ENCODE results near the gene CYP27C1. TPM values are rescaled to one million over a fixed set of nuclear protein-coding genes. Genes with fewer than 3 reads are reported as not detected.

Gene CYP27C1
- total and polyA plus RNA-seq, 12 donors, result 0.11 to 0.97 (median 0.22) TPM; not detected in 3

DNA sequence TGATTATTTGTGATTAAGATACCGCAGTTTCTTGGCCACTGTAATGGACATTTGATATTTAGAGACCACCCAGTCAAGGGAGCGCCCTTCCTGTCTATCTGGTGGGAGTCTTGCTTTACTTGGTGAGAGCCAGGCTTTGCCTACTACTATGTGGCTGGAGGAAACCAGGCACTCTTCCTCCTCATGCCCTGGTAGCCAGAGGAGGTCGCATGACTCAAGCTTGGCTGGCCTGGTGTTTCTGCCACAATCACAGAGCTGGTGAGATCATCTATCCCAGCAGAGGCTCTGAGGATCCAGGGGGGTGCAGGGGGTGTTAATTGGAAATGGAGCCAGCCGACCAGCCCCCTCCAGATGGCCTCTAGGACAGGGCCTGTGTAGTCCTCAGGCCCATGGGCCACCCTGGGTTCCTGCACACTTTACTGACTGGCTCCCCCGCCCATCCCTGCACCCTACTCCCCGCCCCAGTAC is 66.4 kb downstream of the CYP27C1 start:
- H3K36me3 ChIP-seq (replicated peaks in 1 of 2), result no peaks in the 10 kb centered on the region
- no peak overlapping the region for H3K4me3 ChIP-seq
- H3K4me1 ChIP-seq (replicated peaks in 1 of 2), result peaks cover 11 to 18% of the 10 kb centered on the region in 2 donors
- H3K27ac ChIP-seq, result peak overlapping the region in 1 of 5 donors; percentile 67
- peak in 6 of 7 donors; percentile 67 to 77 (median 71) for DNase-seq
- TF ChIP-seq POLR2A (IDR thresholded peaks at IDR 0.05), result no peak
- TF ChIP-seq, protein P1, sequence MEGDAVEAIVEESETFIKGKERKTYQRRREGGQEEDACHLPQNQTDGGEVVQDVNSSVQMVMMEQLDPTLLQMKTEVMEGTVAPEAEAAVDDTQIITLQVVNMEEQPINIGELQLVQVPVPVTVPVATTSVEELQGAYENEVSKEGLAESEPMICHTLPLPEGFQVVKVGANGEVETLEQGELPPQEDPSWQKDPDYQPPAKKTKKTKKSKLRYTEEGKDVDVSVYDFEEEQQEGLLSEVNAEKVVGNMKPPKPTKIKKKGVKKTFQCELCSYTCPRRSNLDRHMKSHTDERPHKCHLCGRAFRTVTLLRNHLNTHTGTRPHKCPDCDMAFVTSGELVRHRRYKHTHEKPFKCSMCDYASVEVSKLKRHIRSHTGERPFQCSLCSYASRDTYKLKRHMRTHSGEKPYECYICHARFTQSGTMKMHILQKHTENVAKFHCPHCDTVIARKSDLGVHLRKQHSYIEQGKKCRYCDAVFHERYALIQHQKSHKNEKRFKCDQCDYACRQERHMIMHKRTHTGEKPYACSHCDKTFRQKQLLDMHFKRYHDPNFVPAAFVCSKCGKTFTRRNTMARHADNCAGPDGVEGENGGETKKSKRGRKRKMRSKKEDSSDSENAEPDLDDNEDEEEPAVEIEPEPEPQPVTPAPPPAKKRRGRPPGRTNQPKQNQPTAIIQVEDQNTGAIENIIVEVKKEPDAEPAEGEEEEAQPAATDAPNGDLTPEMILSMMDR (IDR thresholded peaks at IDR 0.05), result no peak
- no peaks in the 10 kb centered on the region for H3K9me3 ChIP-seq (replicated peaks in 1 of 3)
- H3K27me3 ChIP-seq, result no peaks in the 10 kb centered on the region
- 64 to 89% (median 86%) methylated on average over 4 to 6 of the region's 6 CpGs for WGBS, 4 donors
- intact Hi-C loops (cut with DNase I), result no loop called here

DNA sequence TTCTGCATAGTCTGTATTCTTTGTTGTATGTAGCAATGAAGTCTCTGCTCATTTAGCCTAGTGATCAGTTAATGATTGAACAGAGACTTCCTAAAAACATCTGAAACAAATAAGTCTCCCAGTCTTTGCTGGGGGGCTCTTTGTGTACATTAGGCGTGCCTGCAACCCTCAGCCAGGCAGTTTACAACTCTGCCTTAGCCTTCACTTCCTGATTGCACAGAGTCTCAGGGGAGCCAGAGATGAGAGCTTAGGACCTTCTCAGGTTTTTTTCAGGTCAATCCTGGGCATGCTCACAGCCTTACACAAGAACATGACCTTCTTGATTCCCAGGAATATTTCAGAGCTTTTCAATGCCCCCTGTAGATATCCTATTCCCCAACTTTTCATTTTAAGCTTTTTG is 69.1 kb downstream of the CYP27C1 start:
- no peak for DNase-seq
- no peak overlapping the region for H3K4me3 ChIP-seq
- intact Hi-C loops (cut with DNase I), result no loop called here
- no peak overlapping the region for H3K27ac ChIP-seq
- no peaks in the 10 kb centered on the region for H3K9me3 ChIP-seq (replicated peaks in 1 of 3)
- 84 to 100% (median 96%) methylated on average over 1 of the region's 1 CpG for WGBS, 4 donors
- H3K27me3 ChIP-seq, result no peaks in the 10 kb centered on the region
- TF ChIP-seq POLR2A (IDR thresholded peaks at IDR 0.05), result no peak
- TF ChIP-seq, protein P1 (IDR thresholded peaks at IDR 0.05), result no peak
- peaks cover 7 to 21% of the 10 kb centered on the region in 2 donors for H3K4me1 ChIP-seq (replicated peaks in 1 of 2)
- H3K36me3 ChIP-seq (replicated peaks in 1 of 2), result no peaks in the 10 kb centered on the region

DNA sequence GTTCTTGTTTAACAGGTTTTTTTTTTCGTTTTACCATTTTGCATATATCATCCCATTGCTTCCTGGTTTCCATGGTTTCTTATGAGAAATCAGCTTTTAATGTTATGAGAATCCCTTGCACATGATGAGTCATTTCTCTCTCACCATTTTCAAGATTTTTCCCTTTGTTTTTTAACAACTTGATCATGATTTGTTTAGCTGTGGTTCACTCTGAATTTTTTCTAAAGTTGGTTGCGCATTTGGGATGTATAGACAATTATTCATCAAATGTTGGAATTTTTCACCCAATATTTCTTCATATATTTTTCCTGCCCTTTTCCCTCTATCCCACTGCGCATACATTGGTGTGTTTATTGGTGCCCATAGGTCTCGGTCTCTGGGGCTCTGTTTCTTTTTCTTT is 70.7 kb downstream of the CYP27C1 start:
- Histone ChIP-seq H3K4me1 (replicated peaks in 1 of 2) (peaks cover 21 to 26% of the 10 kb centered on the region in 2 donors), H3K36me3 (replicated peaks in 1 of 2) (no peaks in the 10 kb centered on the region), H3K27me3 (no peaks in the 10 kb centered on the region), H3K9me3 (replicated peaks in 1 of 3) (no peaks in the 10 kb centered on the region), H3K4me3 (no peak overlapping the region), H3K27ac (no peak overlapping the region)
- no peak for DNase-seq
- intact Hi-C loops (cut with DNase I), result loop anchor here in 1 of 2 donors (10.0 kb wide), 1 partner anchor 75 kb away; no protein-coding TSS in a partner anchor
- TF ChIP-seq, protein P1 (IDR thresholded peaks at IDR 0.05), result no peak
- TF ChIP-seq POLR2A (IDR thresholded peaks at IDR 0.05), result no peak
- WGBS, 4 donors, result 80 to 88% (median 88%) methylated on average over 4 of the region's 4 CpGs

DNA sequence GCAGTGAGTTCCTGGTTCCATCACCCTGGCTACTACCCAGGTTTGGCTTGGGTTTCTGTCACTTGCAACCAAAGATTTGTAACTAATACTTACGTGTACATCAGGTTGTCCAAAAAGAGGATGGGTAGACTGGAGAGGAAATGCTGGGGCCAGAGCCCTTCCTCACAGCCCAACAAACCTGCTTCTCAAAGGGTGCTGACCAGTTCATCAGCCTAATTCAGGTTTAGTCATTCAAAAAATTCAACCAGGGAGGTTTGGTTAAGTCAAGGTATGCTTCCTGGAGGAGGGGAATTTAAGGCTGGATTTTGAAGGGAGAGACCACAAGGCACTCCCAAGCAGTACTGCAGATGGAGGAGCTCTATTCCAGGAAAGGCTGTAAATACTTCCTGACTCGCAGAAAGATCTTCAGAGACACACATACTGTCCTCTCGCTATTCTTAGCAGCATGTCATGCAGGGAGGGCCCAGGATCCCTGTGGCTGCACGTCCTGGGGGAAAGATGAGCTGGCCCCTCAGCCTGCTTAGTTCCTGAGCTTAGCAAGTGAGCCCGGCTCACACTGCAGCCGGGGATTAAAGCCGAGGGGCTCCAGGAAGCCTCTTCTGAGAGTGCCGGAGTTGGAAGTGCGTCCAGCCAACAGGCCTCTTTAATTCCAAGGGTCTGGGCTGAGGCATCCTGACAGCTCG is 73.1 kb downstream of the CYP27C1 start:
- no peak for TF ChIP-seq POLR2A (IDR thresholded peaks at IDR 0.05)
- TF ChIP-seq, protein P1 (IDR thresholded peaks at IDR 0.05), result no peak
- Histone ChIP-seq H3K4me3 (no peak overlapping the region), H3K36me3 (replicated peaks in 1 of 2) (no peaks in the 10 kb centered on the region), H3K9me3 (replicated peaks in 1 of 3) (no peaks in the 10 kb centered on the region), H3K27ac (peak overlapping the region in 1 of 5 donors; percentile 72), H3K4me1 (replicated peaks in 1 of 2) (peaks cover 19 to 32% of the 10 kb centered on the region in 2 donors), H3K27me3 (no peaks in the 10 kb centered on the region)
- peak in 1 of 7 donors; percentile 29 for DNase-seq
- 65 to 90% (median 85%) methylated on average over 3 to 10 of the region's 10 CpGs for WGBS, 4 donors
- intact Hi-C loops (cut with DNase I), result loop anchor here in 1 of 2 donors (10.0 kb wide), 1 partner anchor 72 kb away; no protein-coding TSS in a partner anchor

Data from adrenal gland (tissue), 12 donors.